PC-9 (cell line): ENCODE data around the gene SEPTIN6. TPM values are rescaled to one million over a fixed set of nuclear protein-coding genes. Genes with fewer than 3 reads are reported as not detected.
"Not testable (repeated sequence)": the region's sequence is repeated elsewhere in the genome, so short reads cannot be mapped to it uniquely, and the experiment has no call there.

Experiments used
- BruUV-seq: library from RNA; stranded (reverse); fragments of 400-500 nt; replicated peaks from 2 replicates; lab custom pipeline; 2021; lab: Mats Ljungman, UMichigan
- CTCF ChIA-PET: fragments of 300-600 bp; sonication (Branson Sonifier 250); formaldehyde crosslinking; loops from one replicate; lab custom pipeline; 2022; ENCODE audit warnings: antibody characterized with exemption; lab: Charles Lee
- POLR2A ChIA-PET: fragments of 300-600 bp; sonication (Branson Sonifier 250); formaldehyde crosslinking; loops from one replicate; lab custom pipeline; 2022; ENCODE audit warnings: antibody characterized with exemption; ENCODE audit not compliant: unreplicated experiment; lab: Charles Lee
- DNase-seq, 2 experiments: peaks; one replicate each; pipeline versions ENCODE4 v3.0.0 to v3.0.0-alpha.2; 2015 to 2022; ENCODE audit warnings: mixed read lengths in 1 of 2
- H2AFZ ChIP-seq: fragments of 200-600 bp; sonication (generic); 2 replicates; pipeline ENCODE4 v1.8.1; 2017; ENCODE audit warnings: antibody characterized with exemption
- H3F3A ChIP-seq: fragments of 200-600 bp; sonication (generic); 2 replicates; pipeline ENCODE4 v1.8.1; 2017; ENCODE audit warnings: antibody characterized with exemption, mild to moderate bottlenecking, low read depth; ENCODE audit not compliant: insufficient read depth
- H3K27ac ChIP-seq: fragments of 200-600 bp; sonication (generic); 2 replicates; pipeline ENCODE4 v1.6.1; 2016; ENCODE audit warnings: mixed run types
- H3K27me3 ChIP-seq: fragments of 200-600 bp; sonication (generic); 2 replicates; pipeline ENCODE4 v1.6.1; 2016; ENCODE audit warnings: low read depth, mixed run types; ENCODE audit not compliant: insufficient read depth
- H3K36me3 ChIP-seq: fragments of 200-600 bp; sonication (generic); 2 replicates; pipeline ENCODE4 v1.6.1; 2016; ENCODE audit warnings: low read depth, mixed run types
- H3K4me1 ChIP-seq: fragments of 200-600 bp; sonication (generic); replicated peaks from 2 replicates; pipeline ENCODE4 v1.6.1; 2016; ENCODE audit warnings: mixed run types; ENCODE audit not compliant: insufficient read depth
- H3K4me2 ChIP-seq: fragments of 200-600 bp; sonication (generic); 2 replicates; pipeline ENCODE4 v1.6.1; 2017; ENCODE audit warnings: mixed run types
- H3K4me3 ChIP-seq: fragments of 200-600 bp; sonication (generic); 2 replicates; pipeline ENCODE4 v1.6.1; 2016; ENCODE audit warnings: mixed run types
- H3K79me2 ChIP-seq: fragments of 200-600 bp; sonication (generic); 2 replicates; pipeline ENCODE4 v1.6.1; 2017; ENCODE audit warnings: low read depth, mixed run types
- H3K9me2 ChIP-seq: fragments of 200-600 bp; sonication (generic); 2 replicates; pipeline ENCODE4 v1.8.1; 2017; ENCODE audit warnings: mild to moderate bottlenecking; ENCODE audit not compliant: insufficient read depth
- H3K9me3 ChIP-seq: fragments of 200-600 bp; sonication (generic); 2 replicates; pipeline ENCODE4 v1.8.1; 2016; ENCODE audit warnings: low read depth; ENCODE audit not compliant: insufficient read depth
- H4K20me1 ChIP-seq: fragments of 200-600 bp; sonication (generic); 2 replicates; pipeline ENCODE4 v1.8.1; 2017; ENCODE audit not compliant: insufficient read depth
- CTCF ChIP-seq: fragments of 200-600 bp; sonication (generic); conservative IDR thresholded peaks from 2 replicates; pipeline ENCODE4 v1.6.1; 2017; ENCODE audit warnings: mixed run types, antibody characterized with exemption, mild to moderate bottlenecking, moderate library complexity
- EZH2 ChIP-seq: fragments of 200-600 bp; sonication (generic); IDR thresholded peaks from 2 replicates; pipeline ENCODE4 v1.8.0; 2017; ENCODE audit warnings: antibody characterized with exemption, low read depth
- intact Hi-C: fragments of 100-400 bp; cut with micrococcal nuclease; formaldehyde crosslinking; loops from one replicate; pipeline ENCODE4 v1.10.0; 2022; ENCODE audit not compliant: unreplicated experiment
- total RNA-seq: library from RNA; stranded (reverse); gene quantifications from 2 replicates; pipeline ENCODE4 v1.2.3, GENCODE V29; 2021

The SEPTIN6 gene
- total RNA-seq, 1 experiment from 2014 or later, result 43.7 TPM

DNA sequence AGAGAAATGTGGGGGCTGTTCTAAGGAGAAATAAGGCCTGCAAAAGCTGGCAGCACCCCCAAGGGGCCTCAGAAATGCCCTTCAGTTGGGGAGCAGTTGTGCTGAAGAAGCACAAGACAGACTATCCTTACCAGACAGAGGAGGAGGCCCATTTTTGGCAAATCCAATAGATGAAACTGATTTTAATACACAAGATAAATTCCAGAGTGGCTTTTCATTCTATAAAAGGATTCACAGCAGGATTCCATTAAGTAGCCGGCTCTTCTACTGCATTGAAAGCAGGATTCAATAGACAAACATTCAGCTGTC lies 8.1 kb downstream of the SEPTIN6 start:
- CTCF ChIA-PET, result no interaction called here
- no peaks in the 10 kb centered on the region for H3K27me3 ChIP-seq

DNA sequence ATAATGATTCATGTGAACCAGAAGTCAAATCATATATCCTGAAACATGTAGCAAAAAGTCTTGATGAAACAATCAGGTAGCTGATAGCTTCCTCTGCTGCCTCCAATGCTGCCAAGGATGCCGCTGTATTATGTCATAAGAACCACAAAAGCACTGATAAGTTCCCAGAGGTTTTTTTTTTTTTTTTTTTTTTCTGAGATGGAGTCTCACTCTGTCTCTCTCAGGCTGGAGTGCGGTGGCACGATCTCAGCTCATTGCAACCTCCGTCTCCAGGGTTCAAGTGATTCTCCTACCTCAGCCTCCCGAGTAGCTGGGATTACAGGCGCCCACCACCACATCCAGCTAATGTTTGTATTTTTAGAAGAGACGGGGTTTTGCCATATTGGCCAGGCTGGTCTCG lies 8.7 kb downstream of the SEPTIN6 start:
- H3K4me1 ChIP-seq, H3K27me3 ChIP-seq, H2AFZ ChIP-seq, H3F3A ChIP-seq, H4K20me1 ChIP-seq, BruUV-seq, DNase-seq, H3K9me2 ChIP-seq, H3K36me3 ChIP-seq, H3K4me3 ChIP-seq, H3K9me3 ChIP-seq, CTCF ChIA-PET, H3K4me2 ChIP-seq, H3K79me2 ChIP-seq, POLR2A ChIA-PET, H3K27ac ChIP-seq, intact Hi-C loops: not testable (repeated sequence)

More for the DNA sequence above, 8.1 kb downstream of the SEPTIN6 start:
- intact Hi-C loops, result no loop called here
- no peaks in the 10 kb centered on the region for H3K4me1 ChIP-seq
- H2AFZ ChIP-seq, result no peak overlapping the region
- no peak for DNase-seq
- H3K36me3 ChIP-seq, result no peaks in the 10 kb centered on the region
- no peaks in the 10 kb centered on the region for H4K20me1 ChIP-seq
- POLR2A ChIA-PET, result no interaction called here
- H3F3A ChIP-seq, result no peaks in the 10 kb centered on the region
- TF ChIP-seq CTCF, result no peak
- TF ChIP-seq EZH2, result no peak
- H3K9me3 ChIP-seq, result no peaks in the 10 kb centered on the region
- no peaks in the 10 kb centered on the region for H3K9me2 ChIP-seq
- H3K4me2 ChIP-seq, result no peak overlapping the region
- no peak overlapping the region for H3K27ac ChIP-seq
- BruUV-seq, result no TSS peak
- H3K79me2 ChIP-seq, result no peaks in the 10 kb centered on the region
- no peak overlapping the region for H3K4me3 ChIP-seq

- no peaks in the 10 kb centered on the region for H3F3A ChIP-seq
- H3K36me3 ChIP-seq, result no peaks in the 10 kb centered on the region
- H4K20me1 ChIP-seq, result 0 out of 2 replicates have a peak, but pooled peaks cover 4% of the 10 kb centered on the region
- no peak overlapping the region for H2AFZ ChIP-seq
- ChIA-PET POLR2A (no interaction called here), CTCF (no interaction called here)
- TF ChIP-seq CTCF, result no peak
- no peak for TF ChIP-seq EZH2
- no peaks in the 10 kb centered on the region for H3K4me1 ChIP-seq
- H3K79me2 ChIP-seq, result no peaks in the 10 kb centered on the region
- no peak for DNase-seq
- intact Hi-C loops, result no loop called here
- H3K4me2 ChIP-seq, result no peak overlapping the region
- H3K27ac ChIP-seq, result no peak overlapping the region
- H3K27me3 ChIP-seq, result no peaks in the 10 kb centered on the region
- H3K4me3 ChIP-seq, result no peak overlapping the region
- no peaks in the 10 kb centered on the region for H3K9me3 ChIP-seq
- H3K9me2 ChIP-seq, result no peaks in the 10 kb centered on the region
- BruUV-seq, result no TSS peak
Observed at GRCh38 chrX:119682019-119682989, 10.7 kb downstream of the SEPTIN6 start.
